Hematopoietic multipotent progenitor cell treated with erythropoietin and hydrocortisone succinate and interleukin-3 and kit ligand, for 6 days (in vitro differentiated cells): Measurements from ENCODE around the gene RGS1.
A peak's percentile ranks its signal among the peaks of the same experiment; 100 is the strongest.
"Not testable (repeated sequence)": the region's sequence is repeated elsewhere in the genome, so short reads cannot be mapped to it uniquely, and the experiment has no call there.

Source experiments
- DNase-seq: peaks from one replicate; pipeline ENCODE4 v3.0.0-alpha.2; 2015

The RGS1 gene

GRCh38 chr1:192575499-192576189 is at the start of gene RGS1:
Gene RGS1, plus strand, starts transcription at chr1:192575773. Its CDS starts 20 bp downstream, at chr1:192575793.
- peak; percentile 79 for DNase-seq

GRCh38 chr1:192527111-192527795 is 48.3 kb upstream of the RGS1 start:
- no peak for DNase-seq

GRCh38 chr1:192527950-192528349 is 47.6 kb upstream of the RGS1 start:
- DNase-seq: no peak

GRCh38 chr1:192529031-192529755 is 46.4 kb upstream of the RGS1 start:
- no peak for DNase-seq

- no peak for DNase-seq
These were observed 45.8 kb upstream of the RGS1 start for GRCh38 chr1:192529811-192530210.

GRCh38 chr1:192530254-192530653 is 45.3 kb upstream of the RGS1 start:
- DNase-seq: peak; percentile 25

GRCh38 chr1:192531037-192531703 is 44.4 kb upstream of the RGS1 start:
- not testable (repeated sequence) for DNase-seq

GRCh38 chr1:192534666-192535065 is 40.9 kb upstream of the RGS1 start:
- no peak for DNase-seq

GRCh38 chr1:192535916-192536664 is 39.5 kb upstream of the RGS1 start:
- DNase-seq: no peak

- DNase-seq: no peak
These were observed 36.9 kb upstream of the RGS1 start for GRCh38 chr1:192538407-192539296.

GRCh38 chr1:192539297-192540092 is 36.1 kb upstream of the RGS1 start:
- no peak for DNase-seq

- no peak for DNase-seq
These were observed 32.1 kb upstream of the RGS1 start for GRCh38 chr1:192543445-192543844.

GRCh38 chr1:192545896-192546521 is 29.6 kb upstream of the RGS1 start:
- peak; percentile 29 for DNase-seq

GRCh38 chr1:192546596-192547190 is 28.9 kb upstream of the RGS1 start:
- DNase-seq: peak; percentile 9

- DNase-seq: no peak
These were observed 28.1 kb upstream of the RGS1 start for GRCh38 chr1:192547501-192547900.

GRCh38 chr1:192549937-192550336 is 25.6 kb upstream of the RGS1 start:
- no peak for DNase-seq

- peak; percentile 43 for DNase-seq
These were observed 24.5 kb upstream of the RGS1 start for GRCh38 chr1:192550922-192551534.

GRCh38 chr1:192552760-192553191 is 22.8 kb upstream of the RGS1 start:
- peak; percentile 39 for DNase-seq

- no peak for DNase-seq
These were observed 21.8 kb upstream of the RGS1 start for GRCh38 chr1:192553741-192554140.
